H1 (cell line): ENCODE data around the gene UBE2O. TPM values are rescaled to one million over a fixed set of nuclear protein-coding genes. Genes with fewer than 3 reads are reported as not detected.

ENCODE experiments used
- CTCF ChIA-PET: fragments of 300-600 bp; sonication (Branson Sonifier 250); formaldehyde crosslinking; loops from one replicate; lab custom pipeline; 2021; ENCODE audit not compliant: partially characterized antibody; lab: Charles Lee
- POLR2A ChIA-PET: fragments of 300-600 bp; sonication (Branson Sonifier 250); formaldehyde crosslinking; loops from one replicate; lab custom pipeline; 2021; ENCODE audit warnings: inconsistent platforms; ENCODE audit not compliant: partially characterized antibody; lab: Charles Lee
- DNase-seq, 2 experiments: peaks; one replicate each; pipeline versions ENCODE4 v3.0.0 to v3.0.0-alpha.2; 2010 to 2022; ENCODE audit warnings: low spot score in 2 of 2, low read depth in 1 of 2, mixed read lengths in 1 of 2
- FAIRE-seq: peaks from 2 replicates; lab custom pipeline; 2011; peaks lifted over from hg19 to GRCh38; lab: Jason Lieb, UNC
- H2AFZ ChIP-seq: 2 replicates; pipeline ENCODE4 v1.8.1; 2012; ENCODE audit warnings: low read length, inconsistent platforms
- H2AK5ac ChIP-seq: 2 replicates; pipeline ENCODE4 v1.6.1; 2013; ENCODE audit warnings: low read depth, low read length
- H2BK120ac ChIP-seq: replicated peaks from 2 replicates; pipeline ENCODE3; 2013; ENCODE audit warnings: low read depth, low read length, inconsistent platforms
- H2BK12ac ChIP-seq: 2 replicates; pipeline ENCODE4 v1.6.1; 2013; ENCODE audit warnings: low read depth, low read length
- H2BK15ac ChIP-seq: 2 replicates; pipeline ENCODE4 v1.6.1; 2013; ENCODE audit warnings: low read length
- H2BK20ac ChIP-seq: 2 replicates; pipeline ENCODE4 v1.6.1; 2013; ENCODE audit warnings: low read length
- H2BK5ac ChIP-seq: 2 replicates; pipeline ENCODE4 v1.6.1; 2013; ENCODE audit warnings: low read depth, low read length
- H3K14ac ChIP-seq: 2 replicates; pipeline ENCODE4 v1.6.1; 2013; ENCODE audit warnings: inconsistent platforms; ENCODE audit not compliant: insufficient read length
- H3K18ac ChIP-seq: 2 replicates; pipeline ENCODE4 v1.6.1; 2013; ENCODE audit warnings: low read length; ENCODE audit errors: extremely low read depth
- H3K23ac ChIP-seq: 2 replicates; pipeline ENCODE4 v1.6.1; 2013; ENCODE audit warnings: inconsistent platforms; ENCODE audit not compliant: insufficient read length
- H3K23me2 ChIP-seq: 2 replicates; pipeline ENCODE4 v1.6.1; 2013; ENCODE audit warnings: low read depth, low read length
- H3K27ac ChIP-seq: 2 replicates; pipeline ENCODE4 v1.6.1; 2011; ENCODE audit warnings: low read depth, low read length, inconsistent platforms
- H3K27me3 ChIP-seq, 4 experiments: replicated peaks in 1 of 4; 1 replicate in 1 of 4; 2 replicates in 3 of 4; pipeline versions ENCODE4 v1.6.1 to v1.8.1; 2011 to 2013; ENCODE audit warnings: low read length in 3 of 4, mild to moderate bottlenecking in 3 of 4, inconsistent platforms in 2 of 4, mixed read lengths in 2 of 4, moderate library complexity in 1 of 4; ENCODE audit not compliant: control insufficient read depth in 3 of 4, insufficient read depth in 3 of 4; ENCODE audit errors: extremely low read depth in 1 of 4
- H3K36me3 ChIP-seq, 4 experiments: 2 replicates each; pipeline versions ENCODE4 v1.6.1 to v1.8.1; 2011 to 2013; ENCODE audit warnings: mild to moderate bottlenecking in 4 of 4, low read length in 3 of 4, moderate library complexity in 2 of 4, control low read depth in 1 of 4, inconsistent platforms in 1 of 4; ENCODE audit not compliant: insufficient read depth in 4 of 4, control insufficient read depth in 2 of 4
- H3K4ac ChIP-seq: replicated peaks from 2 replicates; pipeline ENCODE3; 2013; ENCODE audit warnings: low read length, low read depth, mixed read lengths, inconsistent platforms; ENCODE audit not compliant: insufficient read length
- H3K4me1 ChIP-seq, 4 experiments: replicated peaks in 1 of 4; 1 replicate in 1 of 4; 2 replicates in 3 of 4; pipeline versions ENCODE4 v1.6.1 to v1.8.1; 2011 to 2013; ENCODE audit warnings: low read length in 3 of 4, inconsistent platforms in 2 of 4, mixed read lengths in 1 of 4; ENCODE audit not compliant: insufficient read depth in 4 of 4, control insufficient read depth in 3 of 4
- H3K4me2 ChIP-seq, 2 experiments: 2 replicates each; pipeline versions ENCODE4 v1.6.1 to v1.8.1; 2011 to 2013; ENCODE audit warnings: low read depth in 2 of 2, low read length in 2 of 2, control low read depth in 1 of 2, inconsistent platforms in 1 of 2, mild to moderate bottlenecking in 1 of 2; ENCODE audit not compliant: insufficient read depth in 1 of 2
- H3K4me3 ChIP-seq, 4 experiments: fragments of 200-600, 300-600 bp in 1 of 4; sonication (generic), shearing (Covaris generic), sonication (Bioruptor Twin) in 1 of 4; 2 replicates each; pipeline versions ENCODE4 v1.5.1 to v1.8.1; 2011 to 2016; ENCODE audit warnings: low read length in 4 of 4, low read depth in 3 of 4, control low read depth in 2 of 4, inconsistent platforms in 2 of 4, mild to moderate bottlenecking in 2 of 4, mixed read lengths in 1 of 4, moderate library complexity in 1 of 4; ENCODE audit not compliant: insufficient read depth in 2 of 4; ENCODE audit errors: extremely low read depth in 1 of 4
- H3K56ac ChIP-seq: replicated peaks from 2 replicates; pipeline ENCODE3; 2013; ENCODE audit warnings: low read depth, mild to moderate bottlenecking, mixed read lengths, low read length, inconsistent platforms; ENCODE audit not compliant: insufficient read length
- H3K79me1 ChIP-seq: 2 replicates; pipeline ENCODE4 v1.6.1; 2013; ENCODE audit warnings: low read depth, low read length, control low read depth
- H3K79me2 ChIP-seq, 2 experiments: 2 replicates each; pipeline versions ENCODE4 v1.6.1 to v1.8.1; 2012 to 2013; ENCODE audit warnings: low read length in 2 of 2, mild to moderate bottlenecking in 2 of 2, inconsistent platforms in 1 of 2; ENCODE audit not compliant: insufficient read depth in 2 of 2, control insufficient read depth in 1 of 2
- H3K9ac ChIP-seq, 4 experiments: replicated peaks in 1 of 4; 1 replicate in 1 of 4; 2 replicates in 3 of 4; pipeline versions ENCODE4 v1.6.1 to v1.8.1; 2011 to 2013; ENCODE audit warnings: low read depth in 3 of 4, low read length in 3 of 4, control low read depth in 2 of 4, mild to moderate bottlenecking in 2 of 4, moderate library complexity in 2 of 4, inconsistent platforms in 1 of 4; ENCODE audit errors: extremely low read depth in 1 of 4
- H3K9me3 ChIP-seq, 2 experiments: 2 replicates each; pipeline versions ENCODE4 v1.6.1 to v1.8.1; 2012 to 2013; ENCODE audit warnings: mild to moderate bottlenecking in 2 of 2, moderate library complexity in 2 of 2, control low read depth in 1 of 2, inconsistent platforms in 1 of 2, low read depth in 1 of 2, low read length in 1 of 2, mixed read lengths in 1 of 2; ENCODE audit not compliant: insufficient read depth in 2 of 2
- H4K20me1 ChIP-seq, 2 experiments: replicated peaks in 1 of 2; 2 replicates each; pipeline versions ENCODE3 to v1.8.1; 2011 to 2013; ENCODE audit warnings: inconsistent platforms in 2 of 2, low read length in 2 of 2, mild to moderate bottlenecking in 1 of 2; ENCODE audit not compliant: insufficient read depth in 2 of 2, control insufficient read depth in 1 of 2
- H4K5ac ChIP-seq: 2 replicates; pipeline ENCODE4 v1.6.1; 2013; ENCODE audit warnings: low read length, low read depth, mixed read lengths, inconsistent platforms; ENCODE audit not compliant: insufficient read length
- H4K8ac ChIP-seq: 2 replicates; pipeline ENCODE4 v1.8.0; 2013; ENCODE audit warnings: mild to moderate bottlenecking, moderate library complexity, low read length, inconsistent platforms; ENCODE audit not compliant: insufficient read depth; ENCODE audit errors: extremely low read depth
- H4K91ac ChIP-seq: replicated peaks from 2 replicates; pipeline ENCODE3; 2013; ENCODE audit warnings: low read length, mixed read lengths, inconsistent platforms; ENCODE audit not compliant: insufficient read length
- CBX8 ChIP-seq: fragments of 300-800, 300-1000 bp; sonication (generic); IDR thresholded peaks from 2 replicates; pipeline ENCODE4 v1.7.1; 2016; ENCODE audit warnings: low read depth, low read length, borderline replicate concordance
- JUN ChIP-seq: IDR thresholded peaks from 2 replicates; pipeline ENCODE4 v1.6.1; 2011; ENCODE audit warnings: low read depth, mild to moderate bottlenecking, improper control_type of control experiment, low read length
- POLR2AphosphoS5 ChIP-seq: IDR thresholded peaks from 2 replicates; pipeline ENCODE4 v1.6.1; 2011; ENCODE audit warnings: low read depth, low read length
- WGBS, 2 experiments: shearing (Covaris generic) in 1 of 2; methylation state at CpG; one replicate each; pipeline versions ENCODE4 v1.1.6 to v1.1.7; 2013 to 2015; ENCODE audit warnings: low lambda C conversion rate in 2 of 2, mixed read lengths in 2 of 2, inconsistent platforms in 1 of 2, low coverage in 1 of 2, missing lambda C conversion rate in 1 of 2; ENCODE audit not compliant: insufficient replicate concordance in 2 of 2, insufficient coverage in 1 of 2, insufficient read length in 1 of 2; ENCODE audit errors: extremely low coverage in 1 of 2, missing lambda C conversion rate in 1 of 2; 5-methylcytosine and 5-hydroxymethylcytosine counted together
- polyA plus RNA-seq, 7 experiments: library from polyadenylated mRNA; depleted of rRNA in 3 of 7; stranded (reverse) in 5 of 7; unstranded in 2 of 7; fragments of >200 nt in 5 of 7; fragments of 200-250 nt in 2 of 7; gene quantifications; 1 replicate in 5 of 7; 2 replicates in 1 of 7; 4 replicates in 1 of 7; pipeline versions ENCODE4 v1.2.1 to v1.2.3, GENCODE V29; 2011 to 2013; ENCODE audit warnings: missing spikeins in 2 of 7, mixed read lengths in 2 of 7
- total RNA-seq: library from RNA; stranded (reverse); fragmentation: NEBNext Ultra II Directional; extraction: Animal tissue kit (Norgen Biotek cat#: 25700); gene quantifications from 2 replicates; pipeline ENCODE4 v1.2.1, GENCODE V29; 2021

Gene UBE2O
- total and polyA plus RNA-seq, 2 of the 8 experiments (the other 6 are each of a cell fraction or from before 2014, with no cell fraction given): 24.4 to 63.0 TPM

DNA sequence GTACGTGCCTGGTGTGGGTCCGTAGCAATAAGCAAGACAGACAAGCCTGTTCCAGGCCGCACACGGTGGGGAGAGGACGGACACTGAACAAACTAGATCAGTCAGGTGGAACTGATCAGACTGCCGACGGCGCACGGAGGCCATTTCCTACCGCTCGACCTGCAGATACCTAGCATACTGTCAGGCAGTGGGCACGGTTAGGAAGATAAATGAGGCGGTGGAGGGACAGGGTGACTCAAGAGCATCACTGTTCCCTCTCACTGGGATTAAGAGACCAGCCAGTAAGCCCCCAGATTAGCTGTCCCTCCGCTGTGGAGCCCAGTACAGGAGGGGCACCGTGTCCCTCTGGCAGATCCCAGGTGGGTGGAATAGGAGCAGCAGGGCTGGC, 19.3 kb upstream of the UBE2O start:
- Histone ChIP-seq H3K14ac (no peak overlapping the region), H3K4me2 (no peak overlapping the region), H3K9me3 (no peaks in the 10 kb centered on the region), H2BK15ac (no peak overlapping the region), H3K79me2 (no peaks in the 10 kb centered on the region), H3K9ac (no peak overlapping the region), H2AFZ (no peak overlapping the region), H4K8ac (0 out of 2 replicates have a peak overlapping the region, but pooled peaks have one; percentile 25), H2BK20ac (no peak overlapping the region), H3K23me2 (no peaks in the 10 kb centered on the region), H3K23ac (no peak overlapping the region), H2AK5ac (no peak overlapping the region), H3K4me3 (no peak overlapping the region), H3K27me3 (no peaks in the 10 kb centered on the region), H2BK12ac (no peak overlapping the region), H2BK5ac (no peak overlapping the region; the same call in 1 of the 2 replicates), H3K27ac (no peak overlapping the region), H3K4ac (no peak overlapping the region), H4K5ac (no peak overlapping the region), H2BK120ac (no peak overlapping the region), H3K56ac (no peak overlapping the region), H3K18ac (no peak overlapping the region), H4K20me1 (peaks cover 0 to 6% of the 10 kb centered on the region in 2 experiments), H3K36me3 (peaks cover 0 to 10% (median 0%) of the 10 kb centered on the region in 4 experiments; a peak in 2 of 8 replicates), H3K79me1 (no peaks in the 10 kb centered on the region), H3K4me1 (peaks cover 0 to 5% (median 0%) of the 10 kb centered on the region in 4 experiments; a peak in 2 of 7 replicates), H4K91ac (no peak overlapping the region)
- no peak for DNase-seq
- POLR2A ChIA-PET: no interaction called here
- CTCF ChIA-PET: interaction anchor here (0.8 to 11.0 kb wide), 5 partner anchors 14 to 51 kb away, joined by 3 to 192 read pairs (median 8); partner anchors contain the start of gene RHBDF2
- 94% methylated on average over 14 of the region's 15 CpGs; no CpG with 5 or more reads in 1 of the 2 experiments for WGBS, 2 experiments
- no peak for FAIRE-seq
- no peak for TF ChIP-seq JUN
- no peak for TF ChIP-seq CBX8
- TF ChIP-seq POLR2AphosphoS5: no peak
